HepG2 (cell line): ENCODE results near the gene MARCHF4. TPM values are rescaled to one million over a fixed set of nuclear protein-coding genes. Genes with fewer than 3 reads are reported as not detected.

Source experiments
- ATAC-seq: fragments of 200-7000 bp; cut with Tn5 transposase; 3 replicates; pipeline ENCODE4 v1.9.1; 2020; ENCODE audit warnings: mild to moderate bottlenecking, moderate library complexity
- BruUV-seq: library from RNA; stranded (reverse); fragments of 400-500 nt; replicated peaks from 2 replicates; lab custom pipeline; 2021; lab: Mats Ljungman, UMichigan
- CTCF ChIA-PET: fragments of 300-600 bp; formaldehyde crosslinking; extraction: SDS; loops from one replicate; lab custom pipeline; 2021; ENCODE audit warnings: low total read pairs, inconsistent platforms, low intra/inter-chr PET ratio; lab: Yijun Ruan, JAX
- POLR2A ChIA-PET: fragments of 350-600 bp; sonication (Branson Sonifier 250); formaldehyde crosslinking; loops from one replicate; lab custom pipeline; 2020; ENCODE audit warnings: antibody characterized with exemption, inconsistent platforms; lab: Yijun Ruan, JAX
- DNase-seq: peaks from one replicate; pipeline ENCODE4 v3.0.0-alpha.2; 2015; ENCODE audit warnings: low spot score
- FAIRE-seq: peaks from 3 replicates; lab custom pipeline; 2011; peaks lifted over from hg19 to GRCh38; lab: Jason Lieb, UNC
- H2AFZ ChIP-seq: one replicate; pipeline ENCODE4 v1.6.1; 2011; ENCODE audit warnings: low read length, inconsistent platforms
- H3K27ac ChIP-seq: fragments of 300-600 bp; 3 replicates; pipeline ENCODE4 v1.8.0; 2011; ENCODE audit warnings: mixed run types, mild to moderate bottlenecking, mixed read lengths, low read length, inconsistent platforms; ENCODE audit not compliant: insufficient read depth; ENCODE audit errors: extremely low read length
- H3K27me3 ChIP-seq, 2 experiments: fragments of 200-600 bp in 1 of 2; 2 replicates in 1 of 2; 3 replicates in 1 of 2; pipeline versions ENCODE4 v1.6.0 to v1.8.0; 2011; ENCODE audit warnings: low read length in 2 of 2, mild to moderate bottlenecking in 2 of 2, moderate library complexity in 2 of 2, inconsistent platforms in 1 of 2; ENCODE audit not compliant: insufficient read depth in 2 of 2, control insufficient read depth in 1 of 2
- H3K36me3 ChIP-seq, 2 experiments: fragments of 200-600 bp in 1 of 2; replicated peaks in 1 of 2; 2 replicates in 1 of 2; 3 replicates in 1 of 2; pipeline versions ENCODE4 v1.5.1 to v1.8.0; 2011; ENCODE audit warnings: low read length in 2 of 2, inconsistent platforms in 1 of 2; ENCODE audit not compliant: insufficient read depth in 2 of 2, control insufficient read depth in 1 of 2
- H3K4me1 ChIP-seq: 2 replicates; pipeline ENCODE4 v1.5.1; 2012; ENCODE audit warnings: low read length, inconsistent platforms; ENCODE audit not compliant: insufficient read depth
- H3K4me2 ChIP-seq: 2 replicates; pipeline ENCODE4 v1.6.0; 2011; ENCODE audit warnings: low read depth, low read length, inconsistent platforms
- H3K4me3 ChIP-seq, 3 experiments: fragments of 200-600 bp in 1 of 3; sonication (generic), shearing (Covaris generic) in 1 of 3; replicated peaks in 1 of 3; 2 replicates each; pipeline ENCODE4 v1.5.1; 2011 to 2016; ENCODE audit warnings: low read length in 3 of 3, inconsistent platforms in 2 of 3, low read depth in 2 of 3, mild to moderate bottlenecking in 2 of 3, control low read depth in 1 of 3, mixed read lengths in 1 of 3; ENCODE audit not compliant: insufficient read depth in 1 of 3
- H3K79me2 ChIP-seq: one replicate; pipeline ENCODE4 v1.6.1; 2011; ENCODE audit warnings: low read length, inconsistent platforms; ENCODE audit not compliant: insufficient read depth
- H3K9ac ChIP-seq: 2 replicates; pipeline ENCODE4 v1.6.0; 2011; ENCODE audit warnings: mild to moderate bottlenecking, low read depth, low read length, inconsistent platforms; ENCODE audit not compliant: insufficient read depth
- H3K9me3 ChIP-seq: 2 replicates; pipeline ENCODE4 v1.5.1; 2012; ENCODE audit warnings: mild to moderate bottlenecking, low read length
- H4K20me1 ChIP-seq: 2 replicates; pipeline ENCODE4 v1.6.0; 2011; ENCODE audit warnings: inconsistent platforms, mild to moderate bottlenecking, low read length, moderate library complexity; ENCODE audit not compliant: insufficient read depth
- BCL6 ChIP-seq: IDR thresholded peaks from 2 replicates; pipeline ENCODE4 v1.6.1; 2016; ENCODE audit warnings: missing genetic modification reagents, missing compliant biosample characterization
- CBFB ChIP-seq: sonication (generic); formaldehyde crosslinking; IDR thresholded peaks from 2 replicates; pipeline ENCODE4 v1.4.0; 2020; ENCODE audit warnings: missing genetic modification reagents
- IRX3 ChIP-seq: sonication (generic); formaldehyde crosslinking; IDR thresholded peaks from 2 replicates; pipeline ENCODE4 v1.8.1; 2023; ENCODE audit warnings: mild to moderate bottlenecking, low read depth, missing genetic modification reagents, borderline replicate concordance
- NFE2 ChIP-seq: sonication (generic); formaldehyde crosslinking; IDR thresholded peaks from 2 replicates; pipeline ENCODE4 v1.4.0; 2020; ENCODE audit warnings: missing genetic modification reagents
- PAF1 ChIP-seq: IDR thresholded peaks from 2 replicates; pipeline ENCODE4 v1.6.1; 2016; ENCODE audit warnings: missing genetic modification reagents, missing compliant biosample characterization
- SP5 ChIP-seq: IDR thresholded peaks from 2 replicates; pipeline ENCODE4 v1.6.1; 2016; ENCODE audit warnings: low read depth, borderline replicate concordance
- ZNF317 ChIP-seq: sonication (generic); formaldehyde crosslinking; IDR thresholded peaks from 2 replicates; pipeline ENCODE4 v1.5.0; 2020; ENCODE audit warnings: mild to moderate bottlenecking, missing genetic modification reagents
- ZNF326 ChIP-seq: sonication (generic); formaldehyde crosslinking; IDR thresholded peaks from 2 replicates; pipeline ENCODE4 v1.4.0; 2020; ENCODE audit warnings: missing genetic modification reagents, borderline replicate concordance
- ZNF652 ChIP-seq: IDR thresholded peaks from 2 replicates; pipeline ENCODE4 v1.6.1; 2016; ENCODE audit warnings: low read depth, borderline replicate concordance
- ZNF724P ChIP-seq: sonication (generic); formaldehyde crosslinking; IDR thresholded peaks from 2 replicates; pipeline ENCODE4 v1.8.0; 2022; ENCODE audit warnings: missing genetic modification reagents, borderline replicate concordance
- WGBS: methylation state at CpG from one replicate; pipeline ENCODE4 v1.1.6; 2017; ENCODE audit warnings: low lambda C conversion rate; 5-methylcytosine and 5-hydroxymethylcytosine counted together
- in situ Hi-C: cut with HindIII; loops from 2 replicates; pipeline ENCODE4 v1.10.0; 2017; ENCODE audit warnings: low pct_unique_long_range_greater_than_20kb; ENCODE audit not compliant: extremely low pct_ligation_motif_present
- intact Hi-C: fragments of 100-400 bp; cut with micrococcal nuclease; formaldehyde crosslinking; loops from one replicate; pipeline ENCODE4 v1.10.0; 2022; ENCODE audit not compliant: unreplicated experiment
- polyA plus RNA-seq, 8 experiments: library from polyadenylated mRNA; depleted of rRNA in 3 of 8; stranded (reverse) in 7 of 8; unstranded in 1 of 8; fragments of >200 nt; fragmentation: Illumina TruSeq in 4 of 8; extraction: Trizol in 4 of 8; gene quantifications; 2 replicates each; pipeline versions ENCODE4 v1.2.1 to v1.2.3, GENCODE V29; 2011 to 2016; ENCODE audit warnings: low read depth in 4 of 8, missing spikeins in 1 of 8, mixed read lengths in 1 of 8; ENCODE audit not compliant: insufficient read depth in 1 of 8
- total RNA-seq, 5 experiments: library from RNA; depleted of rRNA; stranded (reverse); fragments of >200 nt; fragmentation: Illumina TruSeq; extraction: Trizol; gene quantifications; 2 replicates each; pipeline ENCODE4 v1.2.3, GENCODE V29; 2016; ENCODE audit warnings: low read depth in 1 of 5
- TF ChIP-seq, protein P1 (sequence below): sonication (generic); formaldehyde crosslinking; IDR thresholded peaks from 2 replicates; pipeline ENCODE4 v1.8.1; 2023; ENCODE audit warnings: mild to moderate bottlenecking, missing genetic modification reagents
- TF ChIP-seq, protein P2 (sequence below): sonication (generic); formaldehyde crosslinking; IDR thresholded peaks from 2 replicates; pipeline ENCODE4 v1.5.0; 2020; ENCODE audit warnings: mild to moderate bottlenecking, low read depth, missing genetic modification reagents, borderline replicate concordance
- TF ChIP-seq, protein P3 (sequence below): sonication (generic); formaldehyde crosslinking; IDR thresholded peaks from 2 replicates; pipeline ENCODE4 v1.4.0; 2020; ENCODE audit warnings: mild to moderate bottlenecking, missing genetic modification reagents

MARCHF4 gene
- total and polyA plus RNA-seq, 2 of the 13 experiments (the other 11 are each of a cell fraction or from before 2014, with no cell fraction given): not detected

DNA sequence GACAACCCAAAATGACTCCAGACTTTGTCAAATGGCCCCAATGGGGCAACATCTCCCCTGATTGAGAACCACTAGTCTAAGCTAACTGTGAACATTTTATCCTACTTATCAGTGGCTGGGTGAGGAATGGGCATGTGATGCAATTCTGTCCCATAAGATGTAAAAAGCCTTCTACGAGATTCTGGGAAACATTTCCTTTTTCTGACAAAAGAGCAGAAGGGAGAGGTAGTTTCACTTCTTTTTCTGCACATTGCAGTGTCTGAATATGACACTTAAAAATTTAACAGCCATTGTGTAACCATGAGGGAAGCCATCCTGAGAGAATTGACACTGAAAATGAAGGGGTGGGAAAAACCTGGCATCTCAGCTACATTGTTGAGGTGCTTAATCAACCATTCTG is 17.3 kb upstream of the MARCHF4 start:
- no peak for FAIRE-seq
- in situ Hi-C loops: no loop called here
- H3K4me1 ChIP-seq: no peaks in the 10 kb centered on the region

More for the DNA sequence above, 17.3 kb upstream of the MARCHF4 start:
- H3K4me2 ChIP-seq: no peak overlapping the region
- no peaks in the 10 kb centered on the region for H3K79me2 ChIP-seq
- no peak overlapping the region for H3K9ac ChIP-seq
- H3K9me3 ChIP-seq: no peaks in the 10 kb centered on the region
- no peak overlapping the region for H2AFZ ChIP-seq
- H4K20me1 ChIP-seq: no peaks in the 10 kb centered on the region
- H3K27me3 ChIP-seq: peaks cover 2 to 32% of the 10 kb centered on the region in 2 experiments
- no peaks in the 10 kb centered on the region for H3K36me3 ChIP-seq
- BruUV-seq: no TSS peak
- no peak overlapping the region for H3K4me3 ChIP-seq
- intact Hi-C loops: no loop called here
- TF ChIP-seq PAF1 (CRISPR knock-in tag): no peak
- TF ChIP-seq BCL6 (CRISPR knock-in tag): no peak
- TF ChIP-seq ZNF724P (CRISPR knock-in tag): no peak
- TF ChIP-seq ZNF317 (CRISPR knock-in tag): no peak
- no peak for TF ChIP-seq ZNF326 (CRISPR knock-in tag)
- TF ChIP-seq, protein P1, sequence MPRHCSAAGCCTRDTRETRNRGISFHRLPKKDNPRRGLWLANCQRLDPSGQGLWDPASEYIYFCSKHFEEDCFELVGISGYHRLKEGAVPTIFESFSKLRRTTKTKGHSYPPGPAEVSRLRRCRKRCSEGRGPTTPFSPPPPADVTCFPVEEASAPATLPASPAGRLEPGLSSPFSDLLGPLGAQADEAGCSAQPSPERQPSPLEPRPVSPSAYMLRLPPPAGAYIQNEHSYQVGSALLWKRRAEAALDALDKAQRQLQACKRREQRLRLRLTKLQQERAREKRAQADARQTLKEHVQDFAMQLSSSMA: no peak
- TF ChIP-seq CBFB (CRISPR knock-in tag): no peak
- TF ChIP-seq SP5: no peak
- TF ChIP-seq, protein P2, sequence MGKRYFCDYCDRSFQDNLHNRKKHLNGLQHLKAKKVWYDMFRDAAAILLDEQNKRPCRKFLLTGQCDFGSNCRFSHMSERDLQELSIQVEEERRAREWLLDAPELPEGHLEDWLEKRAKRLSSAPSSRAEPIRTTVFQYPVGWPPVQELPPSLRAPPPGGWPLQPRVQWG: no peak
- no peak for TF ChIP-seq NFE2 (CRISPR knock-in tag)
- no peak for TF ChIP-seq ZNF652 (CRISPR knock-in tag)
- TF ChIP-seq, protein P3, sequence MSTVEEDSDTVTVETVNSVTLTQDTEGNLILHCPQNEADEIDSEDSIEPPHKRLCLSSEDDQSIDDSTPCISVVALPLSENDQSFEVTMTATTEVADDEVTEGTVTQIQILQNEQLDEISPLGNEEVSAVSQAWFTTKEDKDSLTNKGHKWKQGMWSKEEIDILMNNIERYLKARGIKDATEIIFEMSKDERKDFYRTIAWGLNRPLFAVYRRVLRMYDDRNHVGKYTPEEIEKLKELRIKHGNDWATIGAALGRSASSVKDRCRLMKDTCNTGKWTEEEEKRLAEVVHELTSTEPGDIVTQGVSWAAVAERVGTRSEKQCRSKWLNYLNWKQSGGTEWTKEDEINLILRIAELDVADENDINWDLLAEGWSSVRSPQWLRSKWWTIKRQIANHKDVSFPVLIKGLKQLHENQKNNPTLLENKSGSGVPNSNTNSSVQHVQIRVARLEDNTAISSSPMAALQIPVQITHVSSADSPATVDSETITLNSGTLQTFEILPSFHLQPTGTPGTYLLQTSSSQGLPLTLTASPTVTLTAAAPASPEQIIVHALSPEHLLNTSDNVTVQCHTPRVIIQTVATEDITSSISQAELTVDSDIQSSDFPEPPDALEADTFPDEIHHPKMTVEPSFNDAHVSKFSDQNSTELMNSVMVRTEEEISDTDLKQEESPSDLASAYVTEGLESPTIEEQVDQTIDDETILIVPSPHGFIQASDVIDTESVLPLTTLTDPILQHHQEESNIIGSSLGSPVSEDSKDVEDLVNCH (CRISPR knock-in tag): no peak
- no peak for TF ChIP-seq IRX3 (CRISPR knock-in tag)
- no peak for DNase-seq
- ATAC-seq: no peak
- ChIA-PET CTCF (no interaction called here), POLR2A (no interaction called here)
- H3K27ac ChIP-seq: no peak overlapping the region
- 0% methylated on average over 1 of the region's 1 CpG for WGBS
